SJSA1 (cell line): ENCODE results near the gene ACTMAP. TPM values are rescaled to one million over a fixed set of nuclear protein-coding genes. Genes with fewer than 3 reads are reported as not detected.

Experiments used
- DNase-seq, 2 experiments: peaks; one replicate each; pipeline ENCODE4 v3.0.0-alpha.2; 2015 to 2020; ENCODE audit warnings: low spot score in 2 of 2, low read depth in 1 of 2
- H3K27ac ChIP-seq: fragments of 250-450 bp; sonication (Bioruptor Pico); 2 replicates; pipeline ENCODE4 v1.5.1; 2020; ENCODE audit warnings: mild to moderate bottlenecking, moderate library complexity
- H3K27me3 ChIP-seq: fragments of 250-450 bp; sonication (Bioruptor Pico); replicated peaks from 2 replicates; pipeline ENCODE4 v1.5.1; 2020; ENCODE audit warnings: mild to moderate bottlenecking, moderate library complexity
- H3K36me3 ChIP-seq: fragments of 250-450 bp; sonication (Bioruptor Pico); 2 replicates; pipeline ENCODE4 v1.5.1; 2020; ENCODE audit warnings: mild to moderate bottlenecking
- H3K4me1 ChIP-seq: fragments of 250-450 bp; sonication (Bioruptor Pico); replicated peaks from 2 replicates; pipeline ENCODE4 v1.6.1; 2021; ENCODE audit warnings: mild to moderate bottlenecking
- H3K4me3 ChIP-seq: fragments of 250-450 bp; sonication (Bioruptor Pico); 2 replicates; pipeline ENCODE4 v1.5.1; 2020; ENCODE audit warnings: mild to moderate bottlenecking
- H3K9me3 ChIP-seq: fragments of 250-450 bp; sonication (Bioruptor Pico); replicated peaks from 2 replicates; pipeline ENCODE4 v1.5.1; 2020; ENCODE audit warnings: mild to moderate bottlenecking
- total RNA-seq: library from RNA; depleted of rRNA; stranded (reverse); fragments of >200 nt; shearing (Covaris generic); gene quantifications from 2 replicates; pipeline ENCODE4 v1.2.3, GENCODE V29; 2014

The ACTMAP gene
- total RNA-seq, 1 experiment from 2014 or later: 0.39 TPM

- H3K36me3 ChIP-seq: 0 out of 2 replicates have a peak, but pooled peaks cover 4% of the 10 kb centered on the region
- H3K27ac ChIP-seq: peak overlapping the region; percentile 93
- peaks cover 37% of the 10 kb centered on the region for H3K4me1 ChIP-seq
- H3K4me3 ChIP-seq: peak overlapping the region; percentile 78
- peak; percentile 85 to 95 for DNase-seq
- H3K9me3 ChIP-seq: no peaks in the 10 kb centered on the region
- no peaks in the 10 kb centered on the region for H3K27me3 ChIP-seq
These were observed 34.2 kb downstream of the ACTMAP start for GRCh38 chr19:40716031-40716481.

DNA sequence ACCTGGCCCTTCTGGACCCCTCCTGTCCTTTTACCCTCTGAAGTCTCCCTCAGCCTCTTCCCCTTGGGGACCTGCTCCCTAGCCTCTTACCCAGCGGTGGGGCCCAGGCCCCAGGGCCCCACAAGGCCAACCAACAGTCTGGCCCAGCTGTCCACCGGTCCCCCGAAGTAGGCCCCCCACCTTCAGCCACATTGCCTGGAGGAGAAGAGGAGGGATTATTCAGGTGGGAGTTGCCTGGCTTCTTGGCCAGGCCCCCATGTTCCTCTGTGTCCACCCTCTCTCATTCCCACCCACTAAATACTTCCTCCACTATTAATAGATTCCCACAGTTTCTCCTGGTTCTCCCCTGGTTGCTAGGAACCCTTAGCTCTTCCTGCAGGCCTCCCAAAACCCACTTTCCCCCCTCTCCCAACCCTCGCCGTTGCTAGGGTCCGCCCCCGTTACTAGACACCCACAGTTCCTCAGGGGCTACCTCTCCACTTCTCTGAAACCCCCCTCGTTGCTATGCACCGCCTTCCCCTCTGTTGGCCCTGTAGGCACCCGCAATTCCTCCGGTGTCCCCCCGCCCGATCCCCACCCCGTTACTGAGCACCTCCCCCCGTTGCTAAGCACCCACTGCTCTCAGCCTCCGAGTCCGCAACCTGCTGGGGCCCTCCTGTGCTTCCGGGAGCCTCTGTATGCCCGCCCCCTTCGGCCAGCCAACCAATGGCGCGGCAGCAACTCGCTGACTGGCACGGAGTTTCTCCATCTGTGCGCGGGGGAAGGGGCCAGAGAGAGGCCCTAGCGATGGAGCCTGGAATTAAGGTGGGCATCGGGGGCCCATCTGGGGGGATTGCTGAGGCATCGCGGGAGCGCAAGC is 35.6 kb downstream of the ACTMAP start:
- peak; percentile 90 to 91 for DNase-seq
- Histone ChIP-seq H3K36me3 (peaks cover 4% of the 10 kb centered on the region; the same call in 1 of the 2 replicates), H3K9me3 (no peaks in the 10 kb centered on the region)

DNA sequence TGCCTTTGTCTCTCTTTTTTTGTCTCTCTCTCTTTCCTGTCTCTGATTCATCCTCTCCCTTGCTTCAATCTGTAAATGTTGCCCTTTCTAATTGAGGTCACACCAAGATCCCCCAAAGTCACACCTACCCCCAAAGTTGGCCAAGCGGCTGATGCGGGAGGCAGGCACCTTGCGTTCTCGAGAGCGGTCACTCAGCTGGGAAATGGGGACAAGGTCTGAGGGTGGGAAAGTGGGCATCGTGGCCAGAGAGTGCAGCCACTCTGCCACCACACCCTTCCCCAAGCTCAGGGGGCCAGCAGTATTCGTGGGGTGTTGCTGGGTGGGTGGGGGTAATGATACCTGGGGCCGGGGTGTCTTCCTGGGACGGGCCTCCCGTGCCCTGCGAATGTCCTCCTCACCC is 36.3 kb downstream of the ACTMAP start:
- no peak overlapping the region for H3K27ac ChIP-seq
- H3K4me3 ChIP-seq: no peak overlapping the region
- peaks cover 36% of the 10 kb centered on the region for H3K4me1 ChIP-seq
- DNase-seq: no peak
- H3K36me3 ChIP-seq: peaks cover 12% of the 10 kb centered on the region
- H3K9me3 ChIP-seq: no peaks in the 10 kb centered on the region
- H3K27me3 ChIP-seq: no peaks in the 10 kb centered on the region

More for the DNA sequence above, 35.6 kb downstream of the ACTMAP start:
- no peaks in the 10 kb centered on the region for H3K27me3 ChIP-seq
- peak overlapping the region; percentile 93 for H3K27ac ChIP-seq
- H3K4me1 ChIP-seq: peaks cover 37% of the 10 kb centered on the region
- peak overlapping the region; percentile 38 for H3K4me3 ChIP-seq

DNA sequence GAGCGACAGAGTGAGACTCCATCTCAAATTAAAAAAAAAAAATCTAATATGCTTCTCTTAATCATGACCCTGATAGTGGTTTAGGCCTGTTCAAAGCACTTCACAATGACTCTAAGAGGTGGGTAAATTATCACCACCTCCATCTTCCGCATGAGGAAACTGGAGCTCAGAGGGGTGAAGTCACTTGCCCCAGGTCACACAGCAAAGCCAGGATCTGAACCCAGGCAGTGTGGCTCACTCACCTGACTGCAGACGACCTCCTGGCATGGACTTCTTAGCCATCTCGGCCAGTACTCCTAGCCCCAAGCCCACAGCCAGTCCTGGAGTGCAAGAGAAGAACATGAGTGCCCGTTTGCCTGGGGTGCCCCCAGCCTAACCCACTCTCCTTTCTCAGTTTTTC is 40.5 kb downstream of the ACTMAP start:
- peaks cover 5% of the 10 kb centered on the region for H3K4me1 ChIP-seq
- no peak overlapping the region for H3K27ac ChIP-seq
- no peaks in the 10 kb centered on the region for H3K9me3 ChIP-seq
- peaks cover 28% of the 10 kb centered on the region for H3K36me3 ChIP-seq
- no peaks in the 10 kb centered on the region for H3K27me3 ChIP-seq
- DNase-seq: no peak
- no peak overlapping the region for H3K4me3 ChIP-seq

DNA sequence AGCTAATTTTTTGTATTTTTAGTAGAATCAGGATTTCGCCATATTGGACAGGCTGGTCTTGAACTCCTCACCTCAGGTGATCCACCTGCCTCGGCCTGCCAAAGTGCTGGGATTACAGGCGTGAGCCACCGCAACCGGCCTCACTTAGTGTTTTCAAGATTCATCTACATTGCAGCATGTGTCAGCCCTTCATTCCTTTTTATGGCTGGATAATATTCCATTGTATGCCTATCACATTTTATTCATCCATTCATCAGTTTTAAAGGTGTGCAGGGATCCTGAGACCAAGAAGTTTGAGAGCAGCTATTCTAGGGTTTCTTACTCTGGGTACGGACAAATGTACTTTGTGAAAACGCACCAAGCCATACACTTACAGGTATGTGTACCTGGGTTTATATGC is 42.7 kb downstream of the ACTMAP start:
- Histone ChIP-seq H3K27ac (no peak overlapping the region), H3K9me3 (no peaks in the 10 kb centered on the region), H3K36me3 (peaks cover 36% of the 10 kb centered on the region), H3K27me3 (no peaks in the 10 kb centered on the region), H3K4me3 (no peak overlapping the region), H3K4me1 (no peaks in the 10 kb centered on the region)
- no peak for DNase-seq

DNA sequence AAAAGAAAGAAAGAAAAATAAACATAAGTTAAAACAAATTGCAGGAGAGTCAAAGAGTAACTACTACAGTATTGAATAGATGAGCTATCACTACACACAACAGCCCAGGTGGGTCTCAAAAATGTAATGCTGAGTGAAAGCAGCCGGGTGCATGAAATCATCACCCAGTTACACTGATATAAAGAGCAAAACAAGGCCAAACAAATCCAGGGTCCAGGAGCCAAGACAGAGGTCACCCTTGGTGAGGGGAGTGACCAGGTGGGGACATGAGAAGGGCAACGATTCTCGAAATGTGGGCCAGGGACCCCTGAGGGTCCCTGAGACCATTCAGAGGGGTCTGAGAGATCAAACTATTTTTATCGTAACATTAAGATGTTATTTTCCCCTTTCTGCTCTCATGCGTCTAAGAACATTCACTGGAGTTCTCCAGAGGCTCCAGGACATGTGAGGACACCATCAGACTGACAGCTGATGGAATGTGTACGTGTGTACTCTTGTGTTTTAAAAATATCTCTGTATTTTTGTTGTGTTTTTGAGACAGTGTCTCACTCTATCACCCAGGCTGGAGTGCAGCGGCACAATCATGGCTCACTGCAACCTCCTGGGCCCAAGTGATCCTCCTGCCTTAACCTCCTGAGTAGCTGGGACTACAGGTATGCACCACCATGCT is 44.2 kb downstream of the ACTMAP start:
- H3K27ac ChIP-seq: no peak overlapping the region
- H3K27me3 ChIP-seq: no peaks in the 10 kb centered on the region
- no peak overlapping the region for H3K4me3 ChIP-seq
- no peak for DNase-seq
- no peaks in the 10 kb centered on the region for H3K4me1 ChIP-seq
- H3K9me3 ChIP-seq: no peaks in the 10 kb centered on the region
- H3K36me3 ChIP-seq: peaks cover 41% of the 10 kb centered on the region

GRCh38 chr19:40705362-40705651 is 45.0 kb downstream of the ACTMAP start:
- no peaks in the 10 kb centered on the region for H3K9me3 ChIP-seq
- H3K27me3 ChIP-seq: no peaks in the 10 kb centered on the region
- H3K4me1 ChIP-seq: no peaks in the 10 kb centered on the region
- peaks cover 41% of the 10 kb centered on the region for H3K36me3 ChIP-seq
- H3K4me3 ChIP-seq: no peak overlapping the region
- H3K27ac ChIP-seq: no peak overlapping the region
- no peak for DNase-seq

GRCh38 chr19:40704491-40705361 is 45.6 kb downstream of the ACTMAP start:
- H3K27ac ChIP-seq: no peak overlapping the region

GRCh38 chr19:40703029-40703755 is 47.1 kb downstream of the ACTMAP start:
- no peak overlapping the region for H3K4me3 ChIP-seq
- DNase-seq: no peak
- H3K36me3 ChIP-seq: peaks cover 30% of the 10 kb centered on the region

More at GRCh38 chr19:40704491-40705361, 45.6 kb downstream of the ACTMAP start:
- Histone ChIP-seq H3K4me1 (no peaks in the 10 kb centered on the region), H3K27me3 (no peaks in the 10 kb centered on the region), H3K4me3 (no peak overlapping the region), H3K9me3 (no peaks in the 10 kb centered on the region), H3K36me3 (peaks cover 41% of the 10 kb centered on the region)
- no peak for DNase-seq

DNA sequence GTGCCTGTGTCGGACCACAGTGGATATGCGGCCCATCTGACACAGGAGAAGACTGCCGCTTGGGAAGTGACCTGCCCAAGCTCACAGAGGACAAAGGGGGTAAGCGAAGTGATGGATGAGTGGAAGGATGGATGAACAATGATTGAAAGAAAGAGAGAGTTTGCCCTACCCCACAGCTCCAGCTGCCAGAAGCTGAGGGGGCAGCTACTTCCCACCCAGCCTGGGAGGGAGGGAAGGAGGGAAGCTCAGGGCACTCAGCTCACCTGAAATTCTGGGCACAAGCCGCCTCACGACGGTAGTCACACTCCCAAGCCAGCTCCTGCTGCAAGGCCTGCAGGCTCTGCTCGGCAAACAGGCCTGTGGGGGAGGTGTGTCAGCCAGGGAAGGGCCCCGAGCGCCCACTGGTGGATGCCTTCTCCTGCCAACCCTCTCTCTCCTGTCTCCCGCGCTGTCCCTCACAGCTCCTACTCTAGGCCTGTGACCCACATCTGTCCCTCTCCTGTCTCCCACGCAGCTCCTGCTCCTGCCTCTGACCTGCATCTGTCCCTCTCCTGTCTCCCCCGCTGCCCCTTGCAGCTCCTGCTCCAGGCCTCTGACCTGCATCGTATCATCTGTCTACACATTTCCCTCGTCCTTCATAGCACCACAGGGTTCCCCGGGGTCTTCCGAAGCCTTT is 47.8 kb downstream of the ACTMAP start:
- Histone ChIP-seq H3K27ac (no peak overlapping the region), H3K27me3 (no peaks in the 10 kb centered on the region), H3K4me3 (no peak overlapping the region), H3K36me3 (peaks cover 26% of the 10 kb centered on the region), H3K9me3 (no peaks in the 10 kb centered on the region), H3K4me1 (no peaks in the 10 kb centered on the region)
- DNase-seq: no peak

More at GRCh38 chr19:40703029-40703755, 47.1 kb downstream of the ACTMAP start:
- no peaks in the 10 kb centered on the region for H3K27me3 ChIP-seq
- H3K27ac ChIP-seq: no peak overlapping the region
- no peaks in the 10 kb centered on the region for H3K9me3 ChIP-seq
- H3K4me1 ChIP-seq: no peaks in the 10 kb centered on the region

DNA sequence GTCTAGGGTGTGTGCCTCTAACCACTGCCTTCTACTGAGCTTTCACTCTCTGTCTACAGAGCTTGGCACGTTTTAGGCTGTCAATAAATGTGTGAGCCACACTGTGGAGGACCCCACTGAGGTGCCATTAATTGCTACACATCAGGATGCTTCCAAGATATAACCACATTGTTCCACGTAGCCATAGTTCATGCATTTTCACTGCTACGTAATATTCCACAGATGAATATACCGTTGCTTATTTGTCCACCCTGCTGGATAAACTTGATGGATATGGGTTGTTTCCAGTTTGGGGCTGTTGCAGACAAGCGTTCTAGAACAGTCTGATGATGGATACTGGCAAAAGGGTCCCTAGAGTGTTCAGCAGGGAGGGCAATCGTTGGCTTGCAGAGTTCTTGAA is 48.5 kb downstream of the ACTMAP start:
- H3K36me3 ChIP-seq: peaks cover 25% of the 10 kb centered on the region
- H3K4me3 ChIP-seq: no peak overlapping the region
- no peak for DNase-seq
- no peaks in the 10 kb centered on the region for H3K27me3 ChIP-seq
- H3K9me3 ChIP-seq: no peaks in the 10 kb centered on the region
- no peaks in the 10 kb centered on the region for H3K4me1 ChIP-seq
- H3K27ac ChIP-seq: no peak overlapping the region

GRCh38 chr19:40700083-40700482 is 50.2 kb downstream of the ACTMAP start:
- H3K27ac ChIP-seq: no peak overlapping the region
- H3K27me3 ChIP-seq: no peaks in the 10 kb centered on the region
- H3K4me3 ChIP-seq: no peak overlapping the region
- no peaks in the 10 kb centered on the region for H3K4me1 ChIP-seq
- H3K9me3 ChIP-seq: no peaks in the 10 kb centered on the region
- H3K36me3 ChIP-seq: peaks cover 19% of the 10 kb centered on the region
- DNase-seq: no peak

DNA sequence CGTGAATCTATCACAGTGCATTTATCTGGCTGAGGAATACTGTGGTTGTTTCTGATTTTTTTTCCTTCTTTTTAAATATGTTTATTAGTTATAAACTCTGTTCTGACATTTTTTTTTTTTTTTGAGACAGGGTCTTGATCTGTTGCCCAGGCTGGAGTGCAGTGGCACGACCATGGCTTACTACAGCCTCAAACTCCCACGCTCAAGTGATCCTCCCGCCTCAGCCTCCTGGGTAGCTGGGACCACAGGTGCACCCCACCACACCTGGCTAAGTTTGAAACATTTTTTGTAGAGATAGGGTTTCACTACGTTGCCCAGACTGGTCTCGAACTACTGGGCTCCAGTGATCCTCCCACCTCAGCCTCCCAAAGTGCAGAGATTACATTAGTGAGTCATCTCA is 53.3 kb downstream of the ACTMAP start:
- no peaks in the 10 kb centered on the region for H3K9me3 ChIP-seq
- H3K27me3 ChIP-seq: no peaks in the 10 kb centered on the region
- DNase-seq: no peak
- H3K4me3 ChIP-seq: no peak overlapping the region
- H3K4me1 ChIP-seq: no peaks in the 10 kb centered on the region
- H3K36me3 ChIP-seq: peaks cover 9% of the 10 kb centered on the region
- no peak overlapping the region for H3K27ac ChIP-seq
